Measurements from ENCODE around the gene TBC1D3B.

TBC1D3B gene

DNA sequence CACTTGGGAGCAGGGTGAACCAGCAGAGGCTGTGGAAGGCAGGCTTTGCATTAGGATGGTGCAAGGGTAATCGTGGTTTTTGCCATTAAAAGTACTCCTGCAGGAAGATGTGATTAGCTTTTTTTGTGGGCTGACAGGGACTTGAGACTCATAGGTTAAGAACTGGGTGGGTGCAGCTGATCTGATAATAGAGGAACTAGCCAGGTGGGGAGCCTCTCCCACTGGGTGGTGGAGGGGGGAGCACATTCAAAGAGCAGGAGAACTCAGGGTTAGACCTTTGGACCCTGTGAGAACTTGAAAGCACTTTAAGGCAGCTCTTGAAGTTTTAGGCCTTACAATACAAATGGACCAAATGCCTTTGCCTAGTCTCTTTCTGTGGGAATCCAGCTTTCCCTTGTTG is 40.4 kb downstream of the TBC1D3B start:
- Histone ChIP-seq H3K9me3 (no peaks in the 10 kb centered on the region), H3K27ac (no peak overlapping the region), H3K4me1 (no peaks in the 10 kb centered on the region), H3K36me3 (no peaks in the 10 kb centered on the region), H3K4me3 (no peak overlapping the region), H3K27me3 (peaks cover 0 to 15% of the 10 kb centered on the region in 2 donors)
- intact Hi-C loops (cut with DNase I; ENCODE audit: low total_unique reads) = loop anchor here (10.0 kb wide), 2 partner anchors 59 to 61 kb away; partner anchors contain the start of genes CCL3L1 and CCL3L3
- TF ChIP-seq, protein P1, sequence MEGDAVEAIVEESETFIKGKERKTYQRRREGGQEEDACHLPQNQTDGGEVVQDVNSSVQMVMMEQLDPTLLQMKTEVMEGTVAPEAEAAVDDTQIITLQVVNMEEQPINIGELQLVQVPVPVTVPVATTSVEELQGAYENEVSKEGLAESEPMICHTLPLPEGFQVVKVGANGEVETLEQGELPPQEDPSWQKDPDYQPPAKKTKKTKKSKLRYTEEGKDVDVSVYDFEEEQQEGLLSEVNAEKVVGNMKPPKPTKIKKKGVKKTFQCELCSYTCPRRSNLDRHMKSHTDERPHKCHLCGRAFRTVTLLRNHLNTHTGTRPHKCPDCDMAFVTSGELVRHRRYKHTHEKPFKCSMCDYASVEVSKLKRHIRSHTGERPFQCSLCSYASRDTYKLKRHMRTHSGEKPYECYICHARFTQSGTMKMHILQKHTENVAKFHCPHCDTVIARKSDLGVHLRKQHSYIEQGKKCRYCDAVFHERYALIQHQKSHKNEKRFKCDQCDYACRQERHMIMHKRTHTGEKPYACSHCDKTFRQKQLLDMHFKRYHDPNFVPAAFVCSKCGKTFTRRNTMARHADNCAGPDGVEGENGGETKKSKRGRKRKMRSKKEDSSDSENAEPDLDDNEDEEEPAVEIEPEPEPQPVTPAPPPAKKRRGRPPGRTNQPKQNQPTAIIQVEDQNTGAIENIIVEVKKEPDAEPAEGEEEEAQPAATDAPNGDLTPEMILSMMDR (IDR thresholded peaks at IDR 0.05) = no peak
- no peak for DNase-seq

DNA sequence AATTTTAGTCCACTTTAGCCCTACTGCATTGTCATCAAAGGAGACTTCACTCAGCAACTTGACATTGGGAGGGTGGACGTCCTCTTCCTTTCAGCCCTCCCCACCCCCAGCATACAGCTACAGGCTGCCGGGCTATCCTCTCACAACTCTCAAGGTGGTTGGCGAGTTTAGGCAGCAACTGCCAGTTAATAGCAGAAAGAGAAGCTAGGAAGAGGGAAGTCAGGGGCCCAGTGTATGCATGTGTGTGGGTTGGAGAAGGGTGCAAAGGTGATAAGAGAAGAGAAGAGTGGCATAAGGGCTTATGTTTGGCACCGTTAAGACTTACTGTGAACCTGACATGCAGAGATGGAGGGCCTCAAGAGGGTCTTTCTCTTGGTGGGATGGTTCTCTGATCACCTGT is 41.0 kb downstream of the TBC1D3B start:
- intact Hi-C loops (cut with DNase I; ENCODE audit: low total_unique reads) = loop anchor here (10.0 kb wide), 2 partner anchors 59 to 61 kb away; partner anchors contain the start of genes CCL3L1 and CCL3L3
- DNase-seq = no peak
- TF ChIP-seq, protein P1 (IDR thresholded peaks at IDR 0.05) = no peak
- no peaks in the 10 kb centered on the region for H3K9me3 ChIP-seq
- no peak overlapping the region for H3K27ac ChIP-seq
- no peak overlapping the region for H3K4me3 ChIP-seq
- H3K27me3 ChIP-seq = peaks cover 0 to 15% of the 10 kb centered on the region in 2 donors
- H3K4me1 ChIP-seq = no peaks in the 10 kb centered on the region
- no peaks in the 10 kb centered on the region for H3K36me3 ChIP-seq

DNA sequence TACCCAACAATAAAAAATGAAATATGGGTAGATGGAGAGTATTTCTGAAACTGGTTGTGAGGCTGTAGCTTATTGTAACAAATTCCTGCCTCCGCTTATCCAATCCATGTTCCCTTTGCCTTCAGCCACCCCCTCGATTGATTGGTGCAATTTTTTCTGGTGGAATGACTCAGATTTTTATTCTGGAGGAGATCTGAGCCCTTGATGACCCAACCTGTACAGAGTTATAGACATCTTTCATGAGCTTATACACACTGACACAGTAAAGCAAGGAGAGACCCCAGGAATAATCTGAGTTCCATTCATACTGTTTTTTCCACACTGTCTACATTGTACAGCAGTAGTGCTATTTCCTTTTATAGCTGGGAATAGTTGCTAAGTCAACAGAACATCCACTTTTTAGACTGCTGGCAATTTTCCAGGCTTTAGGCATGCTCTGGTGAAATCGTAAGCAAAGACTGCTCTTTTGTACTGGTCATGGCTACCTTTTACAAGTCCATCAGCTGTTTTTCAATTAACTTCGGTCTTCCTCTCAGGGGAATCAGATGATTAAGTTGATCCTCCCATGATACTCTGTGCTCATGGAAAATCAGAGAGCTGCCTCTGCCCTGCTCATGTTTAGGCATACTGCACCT is 42.7 kb downstream of the TBC1D3B start:
- DNase-seq = no peak
- intact Hi-C loops (cut with DNase I; ENCODE audit: low total_unique reads) = loop anchor here (10.0 kb wide), 2 partner anchors 59 to 61 kb away; partner anchors contain the start of genes CCL3L1 and CCL3L3

DNA sequence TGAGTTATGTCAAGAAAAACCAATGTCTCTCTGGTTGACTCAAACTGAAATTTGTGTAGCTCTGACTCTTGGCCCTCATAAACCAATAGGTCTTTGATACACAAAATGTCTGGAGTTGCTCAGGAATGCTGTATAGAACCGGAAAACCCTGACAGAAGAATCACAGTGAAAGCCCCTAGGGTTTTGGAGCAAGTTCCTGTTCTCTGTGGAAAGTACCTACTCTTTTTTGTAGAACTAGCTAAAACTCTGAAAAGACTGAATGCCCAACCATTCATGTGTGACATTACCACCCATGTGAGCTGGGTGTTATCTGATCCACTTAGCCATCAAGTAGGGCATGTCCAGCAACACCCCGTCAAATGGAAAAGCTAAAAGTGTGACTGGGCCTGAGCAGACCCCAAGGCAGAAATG is 44.0 kb downstream of the TBC1D3B start:
- intact Hi-C loops (cut with DNase I; ENCODE audit: low total_unique reads) = loop anchor here (10.0 kb wide), 2 partner anchors 58 to 62 kb away; partner anchors contain the start of genes CCL3L1 and CCL3L3
- no peaks in the 10 kb centered on the region for H3K4me1 ChIP-seq
- no peak for DNase-seq

More for the DNA sequence above, 42.7 kb downstream of the TBC1D3B start:
- Histone ChIP-seq H3K4me1 (no peaks in the 10 kb centered on the region), H3K4me3 (no peak overlapping the region), H3K27me3 (peaks cover 0 to 15% of the 10 kb centered on the region in 2 donors), H3K36me3 (no peaks in the 10 kb centered on the region), H3K27ac (no peak overlapping the region), H3K9me3 (no peaks in the 10 kb centered on the region)
- TF ChIP-seq, protein P1 (IDR thresholded peaks at IDR 0.05) = no peak

DNA sequence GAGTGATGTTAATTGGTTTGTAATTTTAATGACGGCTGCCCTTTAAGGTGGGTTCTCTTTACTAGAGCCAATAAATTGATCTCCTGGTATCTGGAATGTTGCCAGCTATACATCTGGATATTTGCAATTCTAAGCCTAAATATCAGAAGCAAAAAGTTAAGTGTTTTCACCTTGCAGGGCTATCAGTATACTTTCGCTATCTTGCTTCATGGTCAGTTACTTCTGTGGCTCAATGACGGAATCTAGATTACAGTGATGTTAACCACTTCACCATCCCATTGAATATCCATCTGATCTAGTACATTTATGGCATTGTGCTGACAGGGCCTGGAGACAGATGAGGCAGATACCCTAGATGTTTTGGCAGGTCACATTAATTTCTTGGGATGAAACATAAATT is 44.5 kb downstream of the TBC1D3B start:
- Histone ChIP-seq H3K36me3 (no peaks in the 10 kb centered on the region), H3K27me3 (peaks cover 0 to 7% of the 10 kb centered on the region in 2 donors), H3K4me1 (no peaks in the 10 kb centered on the region), H3K27ac (no peak overlapping the region), H3K9me3 (no peaks in the 10 kb centered on the region), H3K4me3 (no peak overlapping the region)
- intact Hi-C loops (cut with DNase I; ENCODE audit: low total_unique reads) = loop anchor here (10.0 kb wide), 2 partner anchors 57 to 63 kb away; partner anchors contain the start of genes CCL3L1 and CCL3L3
- DNase-seq = no peak
- TF ChIP-seq, protein P1 (IDR thresholded peaks at IDR 0.05) = no peak

More for the DNA sequence above, 44.0 kb downstream of the TBC1D3B start:
- TF ChIP-seq, protein P1 (IDR thresholded peaks at IDR 0.05) = no peak
- H3K4me3 ChIP-seq = no peak overlapping the region
- peaks cover 0 to 12% of the 10 kb centered on the region in 2 donors for H3K27me3 ChIP-seq
- no peak overlapping the region for H3K27ac ChIP-seq
- no peaks in the 10 kb centered on the region for H3K36me3 ChIP-seq
- no peaks in the 10 kb centered on the region for H3K9me3 ChIP-seq
